ENCODE results near the gene ARHGEF40.
"Not testable (repeated sequence)": the region's sequence is repeated elsewhere in the genome, so short reads cannot be mapped to it uniquely, and the experiment has no call there.

The ARHGEF40 gene

GRCh38 chr14:21040370-21040925 is 29.7 kb upstream of the ARHGEF40 start:
- DNase-seq, result no peak

DNA sequence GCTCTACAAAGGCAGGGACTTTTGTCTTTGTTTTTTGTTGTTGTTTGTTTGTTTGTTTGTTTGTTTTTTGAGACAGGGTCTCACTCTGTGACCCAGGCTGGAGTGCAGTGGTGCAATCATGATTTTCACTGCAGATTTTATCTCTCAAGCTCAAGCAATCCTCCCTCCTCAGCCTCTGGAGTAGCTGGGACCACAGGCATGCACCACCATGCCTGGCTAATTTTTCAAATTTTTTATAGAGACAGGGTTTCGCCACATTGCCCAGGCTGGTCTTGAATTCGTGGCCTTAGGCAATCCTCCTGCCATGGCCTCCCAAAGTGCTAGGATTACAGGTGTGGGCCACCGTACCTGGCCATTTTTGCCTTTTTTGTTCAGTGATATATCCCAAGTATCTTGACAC is 29.2 kb upstream of the ARHGEF40 start:
- DNase-seq, result not testable (repeated sequence)

DNA sequence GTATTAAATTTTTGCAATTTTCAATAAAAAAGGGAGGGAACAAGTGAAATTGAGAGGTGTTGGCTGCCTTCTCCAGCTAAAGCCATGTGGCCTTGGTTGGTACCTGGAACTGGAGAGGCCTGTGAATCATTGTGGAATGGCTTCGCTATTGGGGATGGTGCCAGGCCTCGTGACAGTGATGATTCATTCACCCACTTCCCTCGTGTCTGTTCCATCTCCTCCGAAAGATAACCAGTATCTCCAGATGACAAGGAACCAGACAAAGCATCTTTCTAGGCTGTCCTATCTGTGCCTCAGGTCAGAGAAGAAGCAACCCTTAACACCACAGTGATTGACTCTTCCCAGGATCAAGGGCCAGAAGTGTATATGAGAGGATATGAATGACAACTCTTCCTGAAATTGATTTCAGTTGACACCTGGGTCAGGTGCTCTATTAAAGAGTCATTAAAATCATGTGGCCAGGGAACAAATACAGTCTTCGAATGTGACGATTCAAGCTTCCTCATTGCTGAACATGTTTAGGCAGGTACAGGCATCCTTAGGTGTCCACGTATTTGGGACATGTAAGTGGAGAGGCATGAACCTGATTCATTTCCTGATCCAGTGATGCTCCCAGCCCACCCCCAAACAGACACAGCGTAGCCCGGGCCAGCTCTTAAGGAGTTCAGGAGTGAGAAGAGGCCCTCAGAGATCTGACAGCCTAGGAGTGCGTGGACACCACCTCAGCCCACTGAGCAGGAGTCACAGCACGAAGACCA is 28.2 kb upstream of the ARHGEF40 start, which contains the start of gene RNASE7:
RNASE7 (plus strand) TSS at position 687 of the 758 bp plus-strand sequence. CDS start 631 bp downstream, outside the sequence.
- no peak for DNase-seq

- no peak for DNase-seq
Observed at GRCh38 chr14:21042918-21043317, 27.2 kb upstream of the ARHGEF40 start.

- no peak for DNase-seq
Observed at GRCh38 chr14:21043387-21043973, 26.6 kb upstream of the ARHGEF40 start.

- DNase-seq, result no peak
Observed at GRCh38 chr14:21043974-21044618, 26.0 kb upstream of the ARHGEF40 start.

DNA sequence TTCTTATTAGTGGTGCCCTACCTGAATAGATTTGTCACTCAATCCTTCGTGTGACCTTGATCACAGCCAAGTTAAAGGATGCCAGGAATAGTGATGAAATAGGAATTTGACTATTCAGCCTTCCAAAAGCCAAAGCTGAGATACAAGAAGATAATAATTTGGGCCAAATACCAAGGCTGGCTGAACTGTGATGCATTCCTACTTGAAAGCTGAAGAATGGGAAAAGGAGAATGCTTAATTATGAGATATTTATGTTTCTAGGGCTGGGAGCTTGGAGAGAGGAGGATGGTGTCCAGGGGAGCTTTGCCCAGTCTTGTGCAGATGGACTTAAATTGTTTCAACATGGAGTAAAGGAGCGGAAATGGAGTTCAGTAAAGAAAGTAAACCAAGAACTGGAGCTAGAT is 22.7 kb upstream of the ARHGEF40 start:
- no peak for DNase-seq

- DNase-seq, result no peak
Observed at GRCh38 chr14:21048638-21049037, 21.5 kb upstream of the ARHGEF40 start.

GRCh38 chr14:21049271-21049673 is 20.8 kb upstream of the ARHGEF40 start:
- no peak for DNase-seq

- DNase-seq, result no peak
Observed at GRCh38 chr14:21050597-21050996, 19.5 kb upstream of the ARHGEF40 start.

GRCh38 chr14:21053184-21054122 is 16.7 kb upstream of the ARHGEF40 start:
- no peak for DNase-seq

DNA sequence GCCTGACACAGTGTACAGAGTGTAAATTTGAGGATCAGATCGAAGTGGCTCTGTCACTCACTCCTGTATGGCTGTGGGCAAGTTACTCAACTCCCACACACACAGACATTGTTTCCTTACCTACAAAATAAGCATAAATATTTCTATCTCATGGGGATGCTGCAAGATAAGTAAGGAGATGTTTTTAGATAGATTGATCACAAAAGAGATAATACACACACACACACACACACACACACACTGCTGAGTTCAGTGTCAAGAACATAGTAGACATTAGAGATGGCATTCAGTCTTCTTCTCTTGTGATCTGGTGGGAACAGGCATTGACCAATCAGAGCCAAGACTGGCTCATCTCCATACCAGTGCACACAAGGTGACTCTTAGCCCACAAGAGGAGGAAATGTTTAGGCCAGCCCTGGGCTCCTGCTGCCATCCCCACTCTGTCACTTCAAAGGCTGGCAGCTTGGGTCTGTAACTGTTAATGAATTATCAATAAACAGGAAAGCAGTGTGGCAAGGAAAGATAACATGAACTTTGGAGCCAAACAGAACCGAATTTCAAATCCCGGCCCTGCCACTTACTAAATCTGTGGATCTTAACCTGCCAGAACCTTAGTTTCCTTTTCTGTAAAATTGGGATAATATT is 15.9 kb upstream of the ARHGEF40 start:
- DNase-seq, result no peak

GRCh38 chr14:21054768-21055145 is 15.3 kb upstream of the ARHGEF40 start:
- DNase-seq, result no peak

DNA sequence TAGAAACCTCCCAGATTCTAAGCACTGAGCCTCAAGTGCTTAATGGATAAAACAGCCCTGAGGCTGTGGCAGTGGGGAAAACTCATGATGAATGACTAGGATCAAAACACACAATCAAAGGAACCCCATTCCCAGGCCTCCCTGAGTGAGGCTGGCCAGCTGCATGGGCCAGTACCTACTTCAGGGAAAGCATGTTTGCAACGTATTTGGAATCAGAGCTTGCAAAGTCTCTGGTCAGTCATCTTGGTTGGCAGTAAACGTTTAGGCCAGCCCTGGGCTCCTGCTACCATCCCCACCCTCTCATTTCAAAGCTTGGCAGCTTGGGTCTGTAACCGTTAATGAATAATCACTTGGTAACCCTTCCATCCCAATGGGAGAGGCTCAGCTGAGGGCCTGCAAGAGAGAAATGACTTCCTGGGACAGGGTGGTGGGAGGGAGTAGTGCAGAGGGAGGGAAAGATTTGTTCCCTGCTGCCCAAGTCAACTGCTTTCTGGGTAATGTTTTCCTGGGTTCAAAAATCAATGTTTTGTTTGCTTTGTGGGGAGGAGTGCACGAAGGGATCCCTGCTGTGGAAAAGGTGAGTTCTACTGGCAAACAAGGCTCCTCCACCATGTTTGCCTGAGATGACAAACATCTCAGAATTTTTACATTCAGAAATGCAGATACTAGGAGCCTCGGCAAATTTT is 14.5 kb upstream of the ARHGEF40 start:
- no peak for DNase-seq

DNA sequence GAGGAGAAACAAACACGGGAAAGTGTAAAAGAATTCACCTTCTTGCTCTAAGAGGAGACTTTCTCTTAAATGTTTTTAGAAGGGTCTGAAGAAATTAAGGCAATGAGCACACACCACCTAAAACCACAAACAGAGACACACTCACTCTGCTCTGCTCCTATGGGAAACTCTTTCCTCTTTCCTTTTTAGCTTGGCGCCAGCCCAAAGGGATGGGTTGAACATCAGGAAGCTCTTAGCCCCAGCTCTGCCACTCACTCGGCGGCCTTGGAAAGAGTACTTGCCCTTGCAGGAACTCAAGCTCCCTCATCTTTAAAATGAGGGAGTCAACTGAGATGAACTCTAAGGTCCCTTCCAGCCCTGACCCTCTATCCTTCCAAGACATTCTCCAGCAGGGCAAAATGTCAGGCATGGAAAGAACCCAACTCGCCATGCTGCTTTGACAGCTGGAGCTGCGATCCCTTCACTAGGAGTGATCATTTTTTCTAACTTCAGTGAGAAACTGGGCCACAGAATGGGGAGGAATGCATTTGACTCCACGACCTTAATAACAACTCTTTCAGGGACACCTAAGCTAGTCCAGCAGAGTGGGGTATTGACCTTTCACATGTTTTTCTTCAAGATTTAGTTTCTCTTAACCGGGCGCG is 13.5 kb upstream of the ARHGEF40 start:
- DNase-seq, result no peak

- DNase-seq, result no peak
Observed at GRCh38 chr14:21057803-21058675, 12.1 kb upstream of the ARHGEF40 start, which contains the start of gene RNASE8. Gene RNASE8, plus strand, starts transcription at chr14:21057822. Its CDS starts 71 bp downstream, at chr14:21057893.

DNA sequence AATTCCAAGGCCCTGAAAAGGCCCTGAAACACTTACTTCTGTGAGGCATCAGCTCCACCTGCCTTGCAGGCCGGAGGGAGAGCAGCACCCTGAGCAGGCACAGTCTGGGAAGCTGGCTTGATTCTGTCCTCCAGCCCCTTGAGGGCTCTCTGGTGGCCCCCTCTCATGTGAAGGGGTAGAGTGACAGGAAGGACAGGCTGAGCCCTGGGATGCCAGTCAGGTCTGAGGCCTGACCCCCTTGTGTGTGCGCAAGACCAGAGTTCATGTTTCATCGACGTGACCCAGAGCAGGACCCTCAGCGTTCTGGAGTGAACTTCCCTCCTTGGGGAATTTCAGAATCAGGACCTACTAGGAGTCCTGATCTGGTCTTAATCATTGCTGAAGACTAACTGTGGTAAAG is 11.2 kb upstream of the ARHGEF40 start:
- no peak for DNase-seq

- no peak for DNase-seq
Observed at GRCh38 chr14:21059842-21060613, 10.1 kb upstream of the ARHGEF40 start.
